GM12892 (cell line): ENCODE data around the gene SLC46A2.

ENCODE experiments used
- POLR2A ChIP-seq: IDR thresholded peaks from 2 replicates; pipeline ENCODE4 v1.6.1; 2011; ENCODE audit warnings: low read depth, low read length, control low read depth
- POLR2AphosphoS5 ChIP-seq: IDR thresholded peaks from 2 replicates; pipeline ENCODE4 v1.6.1; 2011; ENCODE audit warnings: low read depth, low read length, control low read depth
- TAF1 ChIP-seq: IDR thresholded peaks from 2 replicates; pipeline ENCODE4 v1.6.1; 2011; ENCODE audit warnings: low read depth, mild to moderate bottlenecking, control low read depth, low read length, borderline replicate concordance

- no peak for TF ChIP-seq TAF1
- TF ChIP-seq POLR2A, result no peak
- no peak for TF ChIP-seq POLR2AphosphoS5
These were observed 48.7 kb upstream of the SLC46A2 start for GRCh38 chr9:112939418-112939817.
